WTC11 (cell line): ENCODE data around the gene COL26A1. TPM values are rescaled to one million over a fixed set of nuclear protein-coding genes. Genes with fewer than 3 reads are reported as not detected.

Source experiments
- AFF4 ChIP-seq: sonication (generic); formaldehyde crosslinking; IDR thresholded peaks from 2 replicates; pipeline ENCODE4 v1.8.1; 2023; ENCODE audit warnings: mild to moderate bottlenecking, missing genetic modification reagents, borderline replicate concordance
- ATF2 ChIP-seq: sonication (generic); formaldehyde crosslinking; IDR thresholded peaks from 2 replicates; pipeline ENCODE4 v1.8.1; 2022; ENCODE audit warnings: low read depth, missing genetic modification reagents, borderline replicate concordance
- CDX4 ChIP-seq: fragments of 250-450 bp; sonication (Bioruptor Pico); IDR thresholded peaks from 2 replicates; pipeline ENCODE4 v1.9.0; 2021; ENCODE audit warnings: moderate library complexity, mild to moderate bottlenecking, inconsistent platforms, borderline replicate concordance
- CREB1 ChIP-seq: sonication (generic); formaldehyde crosslinking; IDR thresholded peaks from 2 replicates; pipeline ENCODE4 v1.8.0; 2023; ENCODE audit warnings: mild to moderate bottlenecking, missing genetic modification reagents
- CTCF ChIP-seq: fragments of 200-600 bp; IDR thresholded peaks from 2 replicates; pipeline ENCODE4 v1.8.0; 2022; ENCODE audit warnings: antibody characterized with exemption
- ERG ChIP-seq: fragments of 250-450 bp; sonication (Bioruptor Pico); IDR thresholded peaks from 2 replicates; pipeline ENCODE4 v1.8.0; 2021; ENCODE audit warnings: mild to moderate bottlenecking
- FOXP4 ChIP-seq: sonication (generic); formaldehyde crosslinking; IDR thresholded peaks from 2 replicates; pipeline ENCODE4 v1.8.0; 2022; ENCODE audit warnings: mild to moderate bottlenecking, missing genetic modification reagents
- KAT7 ChIP-seq: sonication (generic); formaldehyde crosslinking; IDR thresholded peaks from 2 replicates; pipeline ENCODE4 v1.8.1; 2023; ENCODE audit warnings: missing genetic modification reagents, mild to moderate bottlenecking, borderline replicate concordance
- MLX ChIP-seq: sonication (generic); formaldehyde crosslinking; IDR thresholded peaks from 2 replicates; pipeline ENCODE4 v1.8.1; 2023; ENCODE audit warnings: mild to moderate bottlenecking, missing genetic modification reagents, moderate library complexity
- MYBL2 ChIP-seq: sonication (generic); formaldehyde crosslinking; IDR thresholded peaks from 2 replicates; pipeline ENCODE4 v1.8.1; 2023; ENCODE audit warnings: mild to moderate bottlenecking, moderate library complexity, missing genetic modification reagents
- NFE2L1 ChIP-seq: sonication (generic); formaldehyde crosslinking; IDR thresholded peaks from 2 replicates; pipeline ENCODE4 v1.8.1; 2023; ENCODE audit warnings: missing genetic modification reagents
- PREB ChIP-seq: sonication (generic); formaldehyde crosslinking; IDR thresholded peaks from 2 replicates; pipeline ENCODE4 v1.8.1; 2022; ENCODE audit warnings: mild to moderate bottlenecking, missing genetic modification reagents, moderate library complexity, borderline replicate concordance
- TEAD1 ChIP-seq: sonication (generic); formaldehyde crosslinking; IDR thresholded peaks from 2 replicates; pipeline ENCODE4 v1.8.0; 2022; ENCODE audit warnings: mild to moderate bottlenecking, missing genetic modification reagents
- TEAD4 ChIP-seq: sonication (generic); formaldehyde crosslinking; IDR thresholded peaks from 2 replicates; pipeline ENCODE4 v1.8.0; 2022; ENCODE audit warnings: mild to moderate bottlenecking, missing genetic modification reagents
- USF1 ChIP-seq: sonication (generic); formaldehyde crosslinking; IDR thresholded peaks from 2 replicates; pipeline ENCODE4 v1.8.0; 2022; ENCODE audit warnings: mild to moderate bottlenecking, missing genetic modification reagents
- total RNA-seq: library from RNA; stranded (reverse); gene quantifications from 3 replicates; pipeline ENCODE4 v1.2.3, GENCODE V29; 2021

COL26A1 gene
- total RNA-seq, 1 experiment from 2014 or later: 64.4 TPM

GRCh38 chr7:101534873-101535272, 172.2 kb downstream of the COL26A1 start (continued):
- TF ChIP-seq CTCF (no peak), ATF2 (CRISPR knock-in tag) (no peak), MYBL2 (CRISPR knock-in tag) (no peak), FOXP4 (no peak), CREB1 (CRISPR knock-in tag) (no peak), MLX (no peak), KAT7 (no peak), AFF4 (CRISPR knock-in tag) (no peak), CDX4 (CRISPR knock-in tag) (no peak), NFE2L1 (CRISPR knock-in tag) (no peak), USF1 (CRISPR knock-in tag) (no peak), TEAD1 (CRISPR knock-in tag) (no peak), PREB (CRISPR knock-in tag) (no peak), TEAD4 (no peak), ERG (CRISPR knock-in tag) (no peak)
